GM21825 (cell line): ENCODE measurements around the gene ZNF273.

Experiments used
- ATAC-seq: cut with Tn5 transposase; IDR thresholded peaks from one replicate; pipeline ENCODE4 v1.9.1; 2021; ENCODE audit warnings: mild to moderate bottlenecking, moderate library complexity; ENCODE audit not compliant: unreplicated experiment

The ZNF273 gene

GRCh38 chr7:64876792-64877713 lies 26.0 kb upstream of the ZNF273 start:
- no peak for ATAC-seq

- ATAC-seq = no peak
Observed at GRCh38 chr7:64877714-64878610, 25.1 kb upstream of the ZNF273 start.

GRCh38 chr7:64878684-64879083 lies 24.4 kb upstream of the ZNF273 start:
- no peak for ATAC-seq

- ATAC-seq = no peak
Observed at GRCh38 chr7:64879086-64879730, 23.9 kb upstream of the ZNF273 start.

GRCh38 chr7:64879800-64880199 lies 23.3 kb upstream of the ZNF273 start:
- ATAC-seq = no peak

GRCh38 chr7:64880322-64881297 lies 22.5 kb upstream of the ZNF273 start:
- ATAC-seq = no peak

- ATAC-seq = no peak
Observed at GRCh38 chr7:64881461-64882287, 21.4 kb upstream of the ZNF273 start.

GRCh38 chr7:64882341-64883112 lies 20.5 kb upstream of the ZNF273 start:
- ATAC-seq = no peak

GRCh38 chr7:64883113-64883905 lies 19.8 kb upstream of the ZNF273 start:
- no peak for ATAC-seq

- ATAC-seq = no peak
Observed at GRCh38 chr7:64884085-64884912, 18.8 kb upstream of the ZNF273 start.

- no peak for ATAC-seq
Observed at GRCh38 chr7:64884913-64885370, 18.1 kb upstream of the ZNF273 start.

GRCh38 chr7:64885520-64886240 lies 17.4 kb upstream of the ZNF273 start:
- ATAC-seq = no peak

GRCh38 chr7:64886956-64887545 lies 16.0 kb upstream of the ZNF273 start:
- no peak for ATAC-seq

GRCh38 chr7:64887756-64888508 lies 15.1 kb upstream of the ZNF273 start:
- no peak for ATAC-seq

GRCh38 chr7:64888561-64888900 lies 14.5 kb upstream of the ZNF273 start:
- ATAC-seq = no peak
